ENCODE measurements around the gene PPP1R36. TPM values are rescaled to one million over a fixed set of nuclear protein-coding genes. Genes with fewer than 3 reads are reported as not detected.
A peak's percentile ranks its signal among the peaks of the same experiment; 100 is the strongest.
"Not testable (repeated sequence)": the region's sequence is repeated elsewhere in the genome, so short reads cannot be mapped to it uniquely, and the experiment has no call there.

Gene PPP1R36
- total and polyA plus RNA-seq, 2 experiments from 2014 or later: 0.23 TPM; not detected in 1

GRCh38 chr14:64625386-64626232, 75.8 kb downstream of the PPP1R36 start:
- no peaks in the 10 kb centered on the region for H3K27me3 ChIP-seq
- peak overlapping the region; percentile 49 for H3K27ac ChIP-seq
- no peaks in the 10 kb centered on the region for H3K9me3 ChIP-seq (ENCODE audit: low read depth)
- 53% methylated on average over 15 of the region's 15 CpGs for WGBS (ENCODE audit: low lambda C conversion rate, missing lambda C conversion rate)
- no peak overlapping the region for H3K4me3 ChIP-seq
- peaks cover 17% of the 10 kb centered on the region for H3K4me1 ChIP-seq (ENCODE audit: insufficient read depth)
- H4K20me1 ChIP-seq (ENCODE audit: insufficient read depth, poor library complexity, severe bottlenecking): no peaks in the 10 kb centered on the region
- peak overlapping the region; percentile 63 for H3K4me2 ChIP-seq
- peak overlapping the region; percentile 24 for H2AFZ ChIP-seq
- no peaks in the 10 kb centered on the region for H3K9me2 ChIP-seq (replicated peaks; ENCODE audit: insufficient read depth)
- DNase-seq (ENCODE audit: low spot score): no peak
- no peaks in the 10 kb centered on the region for H3K79me2 ChIP-seq
- TF ChIP-seq EZH2 (IDR thresholded peaks at IDR 0.05; ENCODE audit: borderline replicate concordance) (no peak), EZH2phosphoT487 (IDR thresholded peaks at IDR 0.05; ENCODE audit: low read depth, severe bottlenecking, unreplicated experiment) (no peak)
- TF ChIP-seq, protein P1, sequence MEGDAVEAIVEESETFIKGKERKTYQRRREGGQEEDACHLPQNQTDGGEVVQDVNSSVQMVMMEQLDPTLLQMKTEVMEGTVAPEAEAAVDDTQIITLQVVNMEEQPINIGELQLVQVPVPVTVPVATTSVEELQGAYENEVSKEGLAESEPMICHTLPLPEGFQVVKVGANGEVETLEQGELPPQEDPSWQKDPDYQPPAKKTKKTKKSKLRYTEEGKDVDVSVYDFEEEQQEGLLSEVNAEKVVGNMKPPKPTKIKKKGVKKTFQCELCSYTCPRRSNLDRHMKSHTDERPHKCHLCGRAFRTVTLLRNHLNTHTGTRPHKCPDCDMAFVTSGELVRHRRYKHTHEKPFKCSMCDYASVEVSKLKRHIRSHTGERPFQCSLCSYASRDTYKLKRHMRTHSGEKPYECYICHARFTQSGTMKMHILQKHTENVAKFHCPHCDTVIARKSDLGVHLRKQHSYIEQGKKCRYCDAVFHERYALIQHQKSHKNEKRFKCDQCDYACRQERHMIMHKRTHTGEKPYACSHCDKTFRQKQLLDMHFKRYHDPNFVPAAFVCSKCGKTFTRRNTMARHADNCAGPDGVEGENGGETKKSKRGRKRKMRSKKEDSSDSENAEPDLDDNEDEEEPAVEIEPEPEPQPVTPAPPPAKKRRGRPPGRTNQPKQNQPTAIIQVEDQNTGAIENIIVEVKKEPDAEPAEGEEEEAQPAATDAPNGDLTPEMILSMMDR (IDR thresholded peaks at IDR 0.05; ENCODE audit: poor library complexity): no peak
- no peaks in the 10 kb centered on the region for H3K36me3 ChIP-seq (replicated peaks; ENCODE audit: insufficient read depth, low read depth)

- Histone ChIP-seq H3K27me3 (no peaks in the 10 kb centered on the region), H3K4me2 (no peak overlapping the region), H3K4me1 (ENCODE audit: insufficient read depth) (peaks cover 17% of the 10 kb centered on the region), H3K27ac (peak overlapping the region; percentile 88), H3K4me3 (no peak overlapping the region), H3K36me3 (replicated peaks; ENCODE audit: insufficient read depth, low read depth) (no peaks in the 10 kb centered on the region), H4K20me1 (ENCODE audit: insufficient read depth, poor library complexity, severe bottlenecking) (no peaks in the 10 kb centered on the region), H2AFZ (no peak overlapping the region), H3K9me3 (ENCODE audit: low read depth) (no peaks in the 10 kb centered on the region), H3K79me2 (no peaks in the 10 kb centered on the region), H3K9me2 (replicated peaks; ENCODE audit: insufficient read depth) (no peaks in the 10 kb centered on the region)
- TF ChIP-seq EZH2 (IDR thresholded peaks at IDR 0.05; ENCODE audit: borderline replicate concordance): no peak
- TF ChIP-seq, protein P1 (IDR thresholded peaks at IDR 0.05; ENCODE audit: poor library complexity): no peak
- no peak for TF ChIP-seq EZH2phosphoT487 (IDR thresholded peaks at IDR 0.05; ENCODE audit: low read depth, severe bottlenecking, unreplicated experiment)
- peak; percentile 66 for DNase-seq (ENCODE audit: low spot score)
- WGBS (ENCODE audit: low lambda C conversion rate, missing lambda C conversion rate): 62% methylated on average over 7 of the region's 7 CpGs
Measured at GRCh38 chr14:64628940-64629408, 79.2 kb downstream of the PPP1R36 start.

DNA sequence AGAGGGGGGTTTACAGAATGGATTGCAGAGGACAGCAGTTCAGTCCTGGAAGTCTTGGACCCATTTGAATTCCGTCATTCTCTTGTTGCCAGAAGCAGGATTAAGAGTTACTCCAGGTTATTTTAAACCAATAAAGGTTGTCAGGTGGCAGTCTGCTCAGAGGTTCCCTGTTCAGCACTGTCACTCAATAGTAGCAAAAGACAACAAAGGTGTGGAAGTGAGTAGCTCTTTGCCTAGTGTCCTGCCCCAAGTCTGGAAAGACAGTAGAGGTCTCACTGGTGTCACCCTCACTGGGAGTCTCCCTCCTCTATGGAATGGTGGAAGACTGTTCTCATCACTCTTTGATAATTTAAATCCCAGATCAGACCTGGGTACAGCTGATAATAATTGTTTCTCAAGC, 81.0 kb downstream of the PPP1R36 start:
- no peak overlapping the region for H3K27ac ChIP-seq
- no peak for TF ChIP-seq EZH2 (IDR thresholded peaks at IDR 0.05; ENCODE audit: borderline replicate concordance)
- TF ChIP-seq, protein P1 (IDR thresholded peaks at IDR 0.05; ENCODE audit: poor library complexity): no peak
- no peak for TF ChIP-seq EZH2phosphoT487 (IDR thresholded peaks at IDR 0.05; ENCODE audit: low read depth, severe bottlenecking, unreplicated experiment)

DNA sequence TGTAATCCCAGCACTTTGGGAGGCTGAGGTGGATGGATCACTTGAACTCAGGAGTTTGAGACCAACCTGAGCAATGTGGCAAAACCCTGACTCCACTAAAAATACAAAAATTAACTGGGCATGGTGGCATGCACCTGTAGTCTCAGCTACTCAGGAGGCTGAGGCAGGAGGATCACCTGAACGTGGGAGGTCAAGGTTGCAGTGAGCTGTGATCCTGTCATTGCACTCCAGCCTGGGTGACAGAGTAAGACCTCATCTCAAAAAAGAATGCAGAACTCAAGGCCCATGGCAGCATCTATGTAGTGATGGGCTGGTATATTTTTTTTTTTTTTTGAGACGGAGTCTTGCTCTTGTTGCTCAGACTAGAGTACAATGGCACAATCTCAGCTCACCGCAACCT, 81.5 kb downstream of the PPP1R36 start:
- not testable (repeated sequence) for H4K20me1 ChIP-seq (ENCODE audit: insufficient read depth, poor library complexity, severe bottlenecking); H3K27ac ChIP-seq; H3K36me3 ChIP-seq (replicated peaks; ENCODE audit: insufficient read depth, low read depth); H3K9me3 ChIP-seq (ENCODE audit: low read depth); H3K4me3 ChIP-seq; H3K79me2 ChIP-seq; H3K9me2 ChIP-seq (replicated peaks; ENCODE audit: insufficient read depth); H3K4me2 ChIP-seq; H3K27me3 ChIP-seq; DNase-seq (ENCODE audit: low spot score); H2AFZ ChIP-seq; H3K4me1 ChIP-seq (ENCODE audit: insufficient read depth)
- WGBS (ENCODE audit: low lambda C conversion rate, missing lambda C conversion rate): 95% methylated on average over 3 of the region's 3 CpGs

More for the DNA sequence above, 81.0 kb downstream of the PPP1R36 start:
- Histone ChIP-seq H3K9me3 (ENCODE audit: low read depth) (no peaks in the 10 kb centered on the region), H3K4me2 (no peak overlapping the region), H3K4me3 (no peak overlapping the region), H3K79me2 (no peaks in the 10 kb centered on the region), H3K36me3 (replicated peaks; ENCODE audit: insufficient read depth, low read depth) (no peaks in the 10 kb centered on the region), H3K27me3 (no peaks in the 10 kb centered on the region), H3K4me1 (ENCODE audit: insufficient read depth) (peaks cover 8% of the 10 kb centered on the region), H4K20me1 (ENCODE audit: insufficient read depth, poor library complexity, severe bottlenecking) (no peaks in the 10 kb centered on the region), H2AFZ (no peak overlapping the region), H3K9me2 (replicated peaks; ENCODE audit: insufficient read depth) (no peaks in the 10 kb centered on the region)
- no peak for DNase-seq (ENCODE audit: low spot score)
- 86% methylated on average over 1 of the region's 1 CpG for WGBS (ENCODE audit: low lambda C conversion rate, missing lambda C conversion rate)
